Keratinocyte (primary cell): ENCODE data around the gene ACD. TPM values are rescaled to one million over a fixed set of nuclear protein-coding genes. Genes with fewer than 3 reads are reported as not detected.

Source experiments
- DNase-seq: peaks from one replicate; pipeline ENCODE4 v3.0.0-alpha.2; 2011; ENCODE audit warnings: low read depth, missing footprints, low spot score
- FAIRE-seq: peaks from 2 replicates; lab custom pipeline; 2011; peaks lifted over from hg19 to GRCh38; lab: Jason Lieb, UNC
- H2AFZ ChIP-seq: 2 replicates; pipeline ENCODE4 v1.6.0; 2012; ENCODE audit warnings: low read length, control low read depth, inconsistent platforms; ENCODE audit not compliant: control insufficient read depth
- H3K27ac ChIP-seq: 2 replicates; pipeline ENCODE4 v1.5.1; 2011; ENCODE audit warnings: low read length; ENCODE audit not compliant: control insufficient read depth, insufficient read depth
- H3K27me3 ChIP-seq: 3 replicates; pipeline ENCODE4 v1.6.0; 2011; ENCODE audit warnings: low read length; ENCODE audit not compliant: control insufficient read depth, insufficient read depth; ENCODE audit errors: extremely low read depth
- H3K36me3 ChIP-seq, 2 experiments: 2 replicates in 1 of 2; 3 replicates in 1 of 2; pipeline ENCODE4 v1.5.1; 2011; ENCODE audit warnings: low read length in 2 of 2, mild to moderate bottlenecking in 1 of 2; ENCODE audit not compliant: control insufficient read depth in 2 of 2, insufficient read depth in 2 of 2; ENCODE audit errors: extremely low read depth in 1 of 2
- H3K4me1 ChIP-seq: 3 replicates; pipeline ENCODE4 v1.5.1; 2011; ENCODE audit warnings: low read length; ENCODE audit not compliant: control insufficient read depth, insufficient read depth; ENCODE audit errors: extremely low read depth
- H3K4me2 ChIP-seq: 3 replicates; pipeline ENCODE4 v1.6.0; 2011; ENCODE audit warnings: low read depth, low read length; ENCODE audit not compliant: control insufficient read depth, insufficient read depth; ENCODE audit errors: extremely low read depth
- H3K4me3 ChIP-seq, 3 experiments: fragments of 200-600 bp in 1 of 3; sonication (generic) in 1 of 3; 2 replicates in 2 of 3; 3 replicates in 1 of 3; pipeline ENCODE4 v1.5.1; 2011 to 2016; ENCODE audit warnings: low read length in 3 of 3, mild to moderate bottlenecking in 3 of 3, control low read depth in 2 of 3, inconsistent platforms in 1 of 3, low read depth in 1 of 3, mixed read lengths in 1 of 3, mixed run types in 1 of 3, moderate library complexity in 1 of 3; ENCODE audit not compliant: control insufficient read depth in 2 of 3, insufficient read depth in 2 of 3; ENCODE audit errors: extremely low read depth in 1 of 3
- H3K79me2 ChIP-seq: 2 replicates; pipeline ENCODE4 v1.6.0; 2012; ENCODE audit warnings: low read length; ENCODE audit not compliant: control insufficient read depth, insufficient read depth
- H3K9ac ChIP-seq: 3 replicates; pipeline ENCODE4 v1.6.0; 2011; ENCODE audit warnings: low read length; ENCODE audit not compliant: control insufficient read depth, insufficient read depth; ENCODE audit errors: extremely low read depth
- H3K9me1 ChIP-seq: 3 replicates; pipeline ENCODE4 v1.6.0; 2011; ENCODE audit warnings: low read length; ENCODE audit not compliant: control insufficient read depth, insufficient read depth; ENCODE audit errors: extremely low read depth
- H3K9me3 ChIP-seq: 2 replicates; pipeline ENCODE4 v1.5.1; 2012; ENCODE audit warnings: low read depth, low read length; ENCODE audit not compliant: control insufficient read depth
- H4K20me1 ChIP-seq: 3 replicates; pipeline ENCODE4 v1.6.0; 2011; ENCODE audit warnings: low read length; ENCODE audit not compliant: control insufficient read depth, insufficient read depth; ENCODE audit errors: extremely low read depth
- CTCF ChIP-seq, 3 experiments: IDR thresholded peaks in 1 of 3; conservative IDR thresholded peaks in 1 of 3; optimal IDR thresholded peaks in 1 of 3; 2 replicates in 2 of 3; 3 replicates in 1 of 3; pipeline versions ENCODE3 to v1.5.1; 2011; ENCODE audit warnings: low read length in 3 of 3, mild to moderate bottlenecking in 3 of 3, moderate library complexity in 2 of 3, control low read depth in 1 of 3, inconsistent platforms in 1 of 3; ENCODE audit not compliant: insufficient read depth in 2 of 3; ENCODE audit errors: extremely low read depth in 1 of 3
- EZH2 ChIP-seq: IDR thresholded peaks from one replicate; pipeline ENCODE4 v1.6.1; 2012; ENCODE audit warnings: inconsistent platforms, mild to moderate bottlenecking, low read length, moderate library complexity
- dilution Hi-C: fragments of 300-500 bp; cut with MboI; formaldehyde crosslinking; loops from one replicate; pipeline ENCODE4 v1.7.0; 2020; ENCODE audit warnings: low sequenced_read_pairs; ENCODE audit not compliant: extremely low pct_ligation_motif_present
- polyA plus RNA-seq, 5 experiments: library from polyadenylated mRNA; depleted of rRNA in 3 of 5; stranded (reverse) in 3 of 5; stranded (forward) in 1 of 5; unstranded in 1 of 5; fragments of >200 nt; gene quantifications; 1 replicate in 1 of 5; 2 replicates in 3 of 5; 3 replicates in 1 of 5; pipeline versions ENCODE4 v1.2.1 to v1.2.3, GENCODE V29; 2011 to 2012; ENCODE audit warnings: missing spikeins in 2 of 5, low read depth in 1 of 5, low replicate concordance in 1 of 5

ACD gene
- polyA plus RNA-seq, 1 donor (not counting 4 experiments of a cell fraction or from before 2014, with no cell fraction given) = 12.9 TPM

- peaks cover 4 to 6% of the 10 kb centered on the region in 2 experiments for H3K36me3 ChIP-seq
- TF ChIP-seq EZH2 (no peak), CTCF (optimal IDR thresholded peaks at IDR 0.05 in 1 of 3, IDR thresholded peaks at IDR 0.05 in 1 of 3, conservative IDR thresholded peaks at IDR 0.05 in 1 of 3; ENCODE audit: extremely low read depth in 1 of 3, insufficient read depth in 2 of 3, low read length in 3 of 3) (no peak)
- H3K4me2 ChIP-seq = no peak overlapping the region
- H3K9me3 ChIP-seq = no peaks in the 10 kb centered on the region
- DNase-seq (no peak), FAIRE-seq (no peak)
- H3K27me3 ChIP-seq = no peaks in the 10 kb centered on the region
- peaks cover 9% of the 10 kb centered on the region for H3K4me1 ChIP-seq
- H3K4me3 ChIP-seq = no peak overlapping the region
- dilution Hi-C loops = no loop called here
- no peak overlapping the region for H3K9ac ChIP-seq
- no peak overlapping the region for H3K27ac ChIP-seq
- H3K79me2 ChIP-seq = peaks cover 4% of the 10 kb centered on the region
- no peaks in the 10 kb centered on the region for H4K20me1 ChIP-seq
- H3K9me1 ChIP-seq = no peaks in the 10 kb centered on the region
- no peak overlapping the region for H2AFZ ChIP-seq
These were observed 25.5 kb upstream of the ACD start for GRCh38 chr16:67685388-67686112.

GRCh38 chr16:67683767-67684166 lies 23.7 kb upstream of the ACD start:
- TF ChIP-seq EZH2 = no peak
- no peak for TF ChIP-seq CTCF (optimal IDR thresholded peaks at IDR 0.05 in 1 of 3, IDR thresholded peaks at IDR 0.05 in 1 of 3, conservative IDR thresholded peaks at IDR 0.05 in 1 of 3; ENCODE audit: extremely low read depth in 1 of 3, insufficient read depth in 2 of 3, low read length in 3 of 3)
- no peaks in the 10 kb centered on the region for H3K27me3 ChIP-seq
- FAIRE-seq (no peak), DNase-seq (no peak)
- H3K4me3 ChIP-seq = no peak overlapping the region
- H3K9me3 ChIP-seq = no peaks in the 10 kb centered on the region
- H3K79me2 ChIP-seq = peaks cover 4% of the 10 kb centered on the region
- peaks cover 9% of the 10 kb centered on the region for H3K4me1 ChIP-seq
- no peak overlapping the region for H3K9ac ChIP-seq
- H3K36me3 ChIP-seq = peaks cover 4 to 8% of the 10 kb centered on the region in 2 experiments
- H2AFZ ChIP-seq = no peak overlapping the region
- dilution Hi-C loops = no loop called here
- H3K4me2 ChIP-seq = no peak overlapping the region
- no peaks in the 10 kb centered on the region for H3K9me1 ChIP-seq
- no peaks in the 10 kb centered on the region for H4K20me1 ChIP-seq
- no peak overlapping the region for H3K27ac ChIP-seq
